ENCODE measurements around the gene ABCA2.

The ABCA2 gene

GRCh38 chr9:136965771-136966484 is 62.1 kb downstream of the ABCA2 start:
- TF ChIP-seq SIN3A (IDR thresholded peaks at IDR 0.05; ENCODE audit: borderline replicate concordance, insufficient read depth, low read length) (no peak), POLR2AphosphoS5 (IDR thresholded peaks at IDR 0.05; ENCODE audit: low read depth, low read length) (no peak), REST (IDR thresholded peaks at IDR 0.05; ENCODE audit: insufficient read depth in 1 of 2, low read depth in 2 of 2, low read length in 2 of 2) (no peak), TAF1 (IDR thresholded peaks at IDR 0.05; ENCODE audit: borderline replicate concordance, insufficient read depth, low read length) (no peak), FOXP2 (optimal IDR thresholded peaks at IDR 0.05; ENCODE audit: borderline replicate concordance, extremely low read depth, extremely low read length, insufficient read depth) (no peak)

- no peak for TF ChIP-seq FOXP2 (optimal IDR thresholded peaks at IDR 0.05; ENCODE audit: borderline replicate concordance, extremely low read depth, extremely low read length, insufficient read depth)
- no peak for TF ChIP-seq TAF1 (IDR thresholded peaks at IDR 0.05; ENCODE audit: borderline replicate concordance, insufficient read depth, low read length)
- TF ChIP-seq SIN3A (IDR thresholded peaks at IDR 0.05; ENCODE audit: borderline replicate concordance, insufficient read depth, low read length): no peak
Observed at GRCh38 chr9:136964833-136965422, 63.1 kb downstream of the ABCA2 start.

- TF ChIP-seq FOXP2 (optimal IDR thresholded peaks at IDR 0.05; ENCODE audit: borderline replicate concordance, extremely low read depth, extremely low read length, insufficient read depth) (no peak), REST (IDR thresholded peaks at IDR 0.05; ENCODE audit: insufficient read depth in 1 of 2, low read depth in 2 of 2, low read length in 2 of 2) (peak in 1 of 2 experiments; percentile 40; a peak in 1 of 4 replicates)
Observed at GRCh38 chr9:136964171-136964689, 63.8 kb downstream of the ABCA2 start.

- no peak for TF ChIP-seq REST (IDR thresholded peaks at IDR 0.05; ENCODE audit: insufficient read depth in 1 of 2, low read depth in 2 of 2, low read length in 2 of 2)
- TF ChIP-seq SIN3A (IDR thresholded peaks at IDR 0.05; ENCODE audit: borderline replicate concordance, insufficient read depth, low read length): no peak
- TF ChIP-seq POLR2AphosphoS5 (IDR thresholded peaks at IDR 0.05; ENCODE audit: low read depth, low read length): no peak
- TF ChIP-seq FOXP2 (optimal IDR thresholded peaks at IDR 0.05; ENCODE audit: borderline replicate concordance, extremely low read depth, extremely low read length, insufficient read depth): no peak
- no peak for TF ChIP-seq TAF1 (IDR thresholded peaks at IDR 0.05; ENCODE audit: borderline replicate concordance, insufficient read depth, low read length)
Observed at GRCh38 chr9:136963751-136964150, 64.3 kb downstream of the ABCA2 start.

- no peak for TF ChIP-seq REST (IDR thresholded peaks at IDR 0.05; ENCODE audit: insufficient read depth in 1 of 2, low read depth in 2 of 2, low read length in 2 of 2)
- TF ChIP-seq FOXP2 (optimal IDR thresholded peaks at IDR 0.05; ENCODE audit: borderline replicate concordance, extremely low read depth, extremely low read length, insufficient read depth): no peak
- no peak for TF ChIP-seq POLR2AphosphoS5 (IDR thresholded peaks at IDR 0.05; ENCODE audit: low read depth, low read length)
- TF ChIP-seq SIN3A (IDR thresholded peaks at IDR 0.05; ENCODE audit: borderline replicate concordance, insufficient read depth, low read length): no peak
- TF ChIP-seq TAF1 (IDR thresholded peaks at IDR 0.05; ENCODE audit: borderline replicate concordance, insufficient read depth, low read length): no peak
Observed at GRCh38 chr9:136963341-136963740, 64.7 kb downstream of the ABCA2 start.

Data from PFSK-1 (cell line).